Measurements from ENCODE around the gene MKLN1. TPM values are rescaled to one million over a fixed set of nuclear protein-coding genes. Genes with fewer than 3 reads are reported as not detected.

Gene MKLN1
- total and polyA plus RNA-seq, 2 donors from 2014 or later = 24.4 to 77.0 TPM

GRCh38 chr7:131476740-131477139 is 149.1 kb downstream of the MKLN1 start:
- DNase-seq (no peak), FAIRE-seq (peak; percentile 64)
- intact Hi-C loops (cut with DNase I) = no loop called here
- peaks cover under 1 to 12% (median 7%) of the 10 kb centered on the region in 3 donors for H3K36me3 ChIP-seq (ENCODE audit: control insufficient read depth in 2 of 3, insufficient read depth in 3 of 3, low read length in 3 of 3)
- no peaks in the 10 kb centered on the region for H3K9me3 ChIP-seq (ENCODE audit: control insufficient read depth in 2 of 3, insufficient read depth in 1 of 3, low read length in 3 of 3)
- TF ChIP-seq CTCF (IDR thresholded peaks at IDR 0.05; ENCODE audit: borderline replicate concordance, extremely low read depth, insufficient read depth) = no peak
- peaks cover 0 to 20% (median 0%) of the 10 kb centered on the region in 3 donors for H3K4me1 ChIP-seq (ENCODE audit: control insufficient read depth in 2 of 3, insufficient read depth in 2 of 3, low read depth in 1 of 3, low read length in 3 of 3)
- no peak overlapping the region for H3K4me3 ChIP-seq (ENCODE audit: low read length in 3 of 3)
- no peaks in the 10 kb centered on the region for H3K27me3 ChIP-seq (ENCODE audit: control insufficient read depth, insufficient read depth, low read length)
- no peak overlapping the region for H3K27ac ChIP-seq (ENCODE audit: low read depth in 2 of 2, low read length in 2 of 2)
- H3K9ac ChIP-seq (ENCODE audit: low read length in 3 of 3) = no peak overlapping the region

GRCh38 chr7:131480384-131481315 is 153.0 kb downstream of the MKLN1 start:
- FAIRE-seq = peak; percentile 50
- Histone ChIP-seq H3K36me3 (ENCODE audit: control insufficient read depth in 2 of 3, insufficient read depth in 3 of 3, low read length in 3 of 3) (peaks cover 0 to 3% (median 2%) of the 10 kb centered on the region in 3 donors), H3K9me3 (ENCODE audit: control insufficient read depth in 2 of 3, insufficient read depth in 1 of 3, low read length in 3 of 3) (no peaks in the 10 kb centered on the region), H3K9ac (ENCODE audit: low read length in 3 of 3) (no peak overlapping the region), H3K27me3 (ENCODE audit: control insufficient read depth, insufficient read depth, low read length) (no peaks in the 10 kb centered on the region), H3K4me1 (ENCODE audit: control insufficient read depth in 2 of 3, insufficient read depth in 2 of 3, low read depth in 1 of 3, low read length in 3 of 3) (peaks cover 0 to 18% (median 0%) of the 10 kb centered on the region in 3 donors), H3K27ac (ENCODE audit: low read depth in 2 of 2, low read length in 2 of 2) (peak overlapping the region; percentile 3 to 27), H3K4me3 (ENCODE audit: low read length in 3 of 3) (no peak overlapping the region)
- peak in 2 of 5 donors; percentile 39 to 48 for DNase-seq
- intact Hi-C loops (cut with DNase I) = no loop called here
- TF ChIP-seq CTCF (IDR thresholded peaks at IDR 0.05; ENCODE audit: borderline replicate concordance, extremely low read depth, insufficient read depth) = no peak

GRCh38 chr7:131482800-131483199 is 155.1 kb downstream of the MKLN1 start:
- Histone ChIP-seq H3K27ac (ENCODE audit: low read depth in 2 of 2, low read length in 2 of 2) (no peak overlapping the region), H3K4me1 (ENCODE audit: control insufficient read depth in 2 of 3, insufficient read depth in 2 of 3, low read depth in 1 of 3, low read length in 3 of 3) (peaks cover 0 to 18% (median 0%) of the 10 kb centered on the region in 3 donors), H3K4me3 (ENCODE audit: low read length in 3 of 3) (no peak overlapping the region), H3K9ac (ENCODE audit: low read length in 3 of 3) (no peak overlapping the region), H3K36me3 (ENCODE audit: control insufficient read depth in 2 of 3, insufficient read depth in 3 of 3, low read length in 3 of 3) (peaks cover 0 to 4% (median 3%) of the 10 kb centered on the region in 3 donors), H3K9me3 (ENCODE audit: control insufficient read depth in 2 of 3, insufficient read depth in 1 of 3, low read length in 3 of 3) (no peaks in the 10 kb centered on the region), H3K27me3 (ENCODE audit: control insufficient read depth, insufficient read depth, low read length) (no peaks in the 10 kb centered on the region)
- TF ChIP-seq CTCF (IDR thresholded peaks at IDR 0.05; ENCODE audit: borderline replicate concordance, extremely low read depth, insufficient read depth) = no peak
- intact Hi-C loops (cut with DNase I) = no loop called here
- DNase-seq (no peak), FAIRE-seq (no peak)
